ENCODE results near the gene ZCCHC17.

- TF ChIP-seq, protein P1, sequence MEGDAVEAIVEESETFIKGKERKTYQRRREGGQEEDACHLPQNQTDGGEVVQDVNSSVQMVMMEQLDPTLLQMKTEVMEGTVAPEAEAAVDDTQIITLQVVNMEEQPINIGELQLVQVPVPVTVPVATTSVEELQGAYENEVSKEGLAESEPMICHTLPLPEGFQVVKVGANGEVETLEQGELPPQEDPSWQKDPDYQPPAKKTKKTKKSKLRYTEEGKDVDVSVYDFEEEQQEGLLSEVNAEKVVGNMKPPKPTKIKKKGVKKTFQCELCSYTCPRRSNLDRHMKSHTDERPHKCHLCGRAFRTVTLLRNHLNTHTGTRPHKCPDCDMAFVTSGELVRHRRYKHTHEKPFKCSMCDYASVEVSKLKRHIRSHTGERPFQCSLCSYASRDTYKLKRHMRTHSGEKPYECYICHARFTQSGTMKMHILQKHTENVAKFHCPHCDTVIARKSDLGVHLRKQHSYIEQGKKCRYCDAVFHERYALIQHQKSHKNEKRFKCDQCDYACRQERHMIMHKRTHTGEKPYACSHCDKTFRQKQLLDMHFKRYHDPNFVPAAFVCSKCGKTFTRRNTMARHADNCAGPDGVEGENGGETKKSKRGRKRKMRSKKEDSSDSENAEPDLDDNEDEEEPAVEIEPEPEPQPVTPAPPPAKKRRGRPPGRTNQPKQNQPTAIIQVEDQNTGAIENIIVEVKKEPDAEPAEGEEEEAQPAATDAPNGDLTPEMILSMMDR (conservative IDR thresholded peaks at IDR 0.05; ENCODE audit: low read depth, low read length), result no peak
- no peak for TF ChIP-seq EZH2 (IDR thresholded peaks at IDR 0.05; ENCODE audit: low read length, unreplicated experiment)
- TF ChIP-seq EZH2phosphoT487 (IDR thresholded peaks at IDR 0.05; ENCODE audit: borderline replicate concordance, low read length), result no peak
Observed at GRCh38 chr1:31408788-31409318, 112.0 kb downstream of the ZCCHC17 start.

All from PC-3 (cell line).